Colonic mucosa (tissue), 4 donors: ENCODE measurements around the gene C10orf71. TPM values are rescaled to one million over a fixed set of nuclear protein-coding genes. Genes with fewer than 3 reads are reported as not detected.

ENCODE experiments used
- DNase-seq: peaks from one replicate; pipeline ENCODE4 v3.0.0-alpha.2; 2020
- H3K27ac ChIP-seq: fragments of 200-600 bp; one replicate; pipeline ENCODE4 v1.8.0; 2021
- H3K27me3 ChIP-seq: fragments of 200-600 bp; one replicate; pipeline ENCODE4 v1.8.0; 2021
- H3K36me3 ChIP-seq: fragments of 200-600 bp; one replicate; pipeline ENCODE4 v1.8.0; 2021
- H3K4me1 ChIP-seq: fragments of 200-600 bp; one replicate; pipeline ENCODE4 v1.8.0; 2021; ENCODE audit warnings: mild to moderate bottlenecking
- H3K4me3 ChIP-seq: fragments of 200-600 bp; one replicate; pipeline ENCODE4 v1.8.0; 2021
- H3K9ac ChIP-seq, 2 donors: one replicate each; pipeline ENCODE4 v1.7.0; 2013; ENCODE audit warnings: control low read depth in 2 of 2, low read depth in 2 of 2, low read length in 2 of 2
- H3K9me3 ChIP-seq: fragments of 200-600 bp; one replicate; pipeline ENCODE4 v1.8.0; 2021
- intact Hi-C: fragments of 100-400 bp; cut with DNase I; formaldehyde crosslinking; loops from one replicate; pipeline ENCODE4 v1.14.1; 2022
- total RNA-seq, 2 donors: library from RNA; stranded (reverse); fragmentation: NEBNext Ultra II Directional in 1 of 2; extraction: Animal tissue kit (Norgen Biotek cat#: 25700) in 1 of 2; gene quantifications; one replicate each; pipeline ENCODE4 v1.2.1, GENCODE V29; 2021
- TF ChIP-seq, protein P1 (sequence below): fragments of 200-600 bp; IDR thresholded peaks from one replicate; pipeline ENCODE4 v1.8.0; 2022; ENCODE audit warnings: antibody characterized with exemption, mild to moderate bottlenecking
- donor health status: healthy.
- donor health status: DM: no; HTN: no; CAD: no.
- donor health status: DM: no; HTN: no; CAD: no.

C10orf71 gene
- total RNA-seq, 2 donors from 2014 or later, result not detected

DNA sequence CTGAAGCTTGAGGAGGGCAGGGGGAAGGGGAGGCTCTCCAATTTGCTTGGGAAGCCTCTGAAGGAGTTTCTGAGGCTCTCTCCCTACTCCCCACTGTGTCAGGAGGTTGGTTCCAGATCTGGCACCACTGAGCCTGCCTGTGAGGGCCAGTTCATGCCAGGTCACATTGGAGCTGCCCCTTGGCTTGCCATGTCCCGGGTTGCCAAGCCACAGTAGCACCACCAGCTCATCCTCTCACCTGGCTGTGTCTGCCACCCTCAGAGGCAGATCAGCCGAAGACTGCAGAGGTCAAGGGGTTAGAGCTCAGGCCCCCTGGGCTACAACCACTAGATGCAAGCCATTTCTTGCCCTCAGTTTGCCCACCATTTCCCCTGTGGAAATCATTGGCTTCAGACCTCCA, 3.1 kb downstream of the C10orf71 start:
- H3K36me3 ChIP-seq, result no peaks in the 10 kb centered on the region
- no peak overlapping the region for H3K9ac ChIP-seq
- H3K4me1 ChIP-seq, result no peaks in the 10 kb centered on the region
- H3K4me3 ChIP-seq, result no peak overlapping the region
- H3K9me3 ChIP-seq, result no peaks in the 10 kb centered on the region
- intact Hi-C loops, result no loop called here
- no peak overlapping the region for H3K27ac ChIP-seq
- DNase-seq, result no peak
- TF ChIP-seq, protein P1, sequence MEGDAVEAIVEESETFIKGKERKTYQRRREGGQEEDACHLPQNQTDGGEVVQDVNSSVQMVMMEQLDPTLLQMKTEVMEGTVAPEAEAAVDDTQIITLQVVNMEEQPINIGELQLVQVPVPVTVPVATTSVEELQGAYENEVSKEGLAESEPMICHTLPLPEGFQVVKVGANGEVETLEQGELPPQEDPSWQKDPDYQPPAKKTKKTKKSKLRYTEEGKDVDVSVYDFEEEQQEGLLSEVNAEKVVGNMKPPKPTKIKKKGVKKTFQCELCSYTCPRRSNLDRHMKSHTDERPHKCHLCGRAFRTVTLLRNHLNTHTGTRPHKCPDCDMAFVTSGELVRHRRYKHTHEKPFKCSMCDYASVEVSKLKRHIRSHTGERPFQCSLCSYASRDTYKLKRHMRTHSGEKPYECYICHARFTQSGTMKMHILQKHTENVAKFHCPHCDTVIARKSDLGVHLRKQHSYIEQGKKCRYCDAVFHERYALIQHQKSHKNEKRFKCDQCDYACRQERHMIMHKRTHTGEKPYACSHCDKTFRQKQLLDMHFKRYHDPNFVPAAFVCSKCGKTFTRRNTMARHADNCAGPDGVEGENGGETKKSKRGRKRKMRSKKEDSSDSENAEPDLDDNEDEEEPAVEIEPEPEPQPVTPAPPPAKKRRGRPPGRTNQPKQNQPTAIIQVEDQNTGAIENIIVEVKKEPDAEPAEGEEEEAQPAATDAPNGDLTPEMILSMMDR, result no peak
- no peaks in the 10 kb centered on the region for H3K27me3 ChIP-seq

DNA sequence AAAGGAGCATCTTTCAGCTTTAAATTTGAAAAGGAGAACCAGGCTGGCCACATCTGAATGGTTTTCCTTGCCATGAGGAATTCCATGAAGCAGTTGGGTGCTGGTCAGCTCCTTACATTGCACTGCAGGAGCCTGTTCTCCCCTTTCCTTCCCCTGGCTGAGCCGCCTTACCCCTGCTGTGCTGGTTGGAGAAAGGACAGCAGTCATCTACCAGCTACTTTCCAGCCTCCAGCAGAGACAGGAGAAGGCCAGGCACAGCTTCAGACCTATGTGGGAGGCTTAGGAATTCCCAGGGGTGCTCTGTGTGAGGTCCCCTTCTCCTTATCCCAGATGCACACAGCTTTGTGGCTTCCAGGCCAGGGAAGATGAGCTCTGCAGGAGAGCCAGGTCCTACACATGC, 4.7 kb downstream of the C10orf71 start:
- DNase-seq, result no peak

DNA sequence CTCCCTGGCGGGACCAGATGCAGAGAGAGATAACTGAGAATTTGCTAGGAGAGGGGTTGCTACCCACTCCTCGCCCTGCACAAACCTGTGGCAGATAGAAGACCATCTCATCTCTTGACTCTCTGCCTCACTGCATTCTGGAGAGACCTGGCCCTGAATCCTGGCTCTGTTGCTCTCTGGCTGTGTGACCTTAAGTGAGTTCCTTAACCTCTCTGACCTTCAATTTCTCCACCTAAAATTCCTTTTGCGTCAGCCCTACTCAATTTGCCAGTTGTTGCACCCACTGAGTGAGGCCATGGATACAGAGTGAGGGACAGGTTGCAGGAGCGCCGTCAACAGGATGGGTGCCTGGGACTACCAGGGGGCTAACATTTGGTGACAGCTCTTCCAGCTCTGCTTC, 5.2 kb downstream of the C10orf71 start:
- Histone ChIP-seq H3K4me1 (no peaks in the 10 kb centered on the region), H3K4me3 (no peak overlapping the region), H3K36me3 (no peaks in the 10 kb centered on the region), H3K9ac (no peak overlapping the region), H3K27me3 (no peaks in the 10 kb centered on the region), H3K9me3 (no peaks in the 10 kb centered on the region), H3K27ac (no peak overlapping the region)
- no peak for DNase-seq
- intact Hi-C loops, result no loop called here
- TF ChIP-seq, protein P1, result no peak

More for the DNA sequence above, 4.7 kb downstream of the C10orf71 start:
- no peak overlapping the region for H3K27ac ChIP-seq
- intact Hi-C loops, result no loop called here
- H3K27me3 ChIP-seq, result no peaks in the 10 kb centered on the region
- H3K36me3 ChIP-seq, result no peaks in the 10 kb centered on the region
- TF ChIP-seq, protein P1, result no peak
- H3K4me3 ChIP-seq, result no peak overlapping the region
- no peak overlapping the region for H3K9ac ChIP-seq
- H3K9me3 ChIP-seq, result no peaks in the 10 kb centered on the region
- H3K4me1 ChIP-seq, result no peaks in the 10 kb centered on the region

DNA sequence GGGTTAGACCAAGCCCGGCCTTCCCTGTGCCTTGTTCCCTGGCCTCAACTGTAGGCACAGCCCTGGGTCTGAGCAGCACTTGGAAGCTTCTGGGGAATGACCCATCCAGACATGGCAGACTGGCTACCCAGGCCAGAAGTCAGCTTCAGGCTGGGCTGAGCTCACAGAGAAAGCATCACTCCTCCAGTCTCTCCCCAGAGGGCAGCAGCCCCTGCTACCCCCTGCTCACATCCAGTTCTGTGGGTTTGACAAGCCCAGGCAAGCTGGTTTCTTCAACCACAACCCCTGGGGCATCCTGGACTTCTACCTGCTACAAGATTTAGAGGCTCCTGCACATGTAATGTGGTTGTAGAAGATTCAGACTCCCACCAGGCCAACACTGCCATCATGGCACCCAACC, 9.0 kb downstream of the C10orf71 start:
- H3K27me3 ChIP-seq, result no peaks in the 10 kb centered on the region
- H3K4me3 ChIP-seq, result no peak overlapping the region
- TF ChIP-seq, protein P1, result no peak
- H3K9me3 ChIP-seq, result no peaks in the 10 kb centered on the region
- H3K4me1 ChIP-seq, result no peaks in the 10 kb centered on the region
- H3K9ac ChIP-seq, result no peak overlapping the region
- no peak overlapping the region for H3K27ac ChIP-seq
- DNase-seq, result no peak
- H3K36me3 ChIP-seq, result no peaks in the 10 kb centered on the region
- intact Hi-C loops, result no loop called here

DNA sequence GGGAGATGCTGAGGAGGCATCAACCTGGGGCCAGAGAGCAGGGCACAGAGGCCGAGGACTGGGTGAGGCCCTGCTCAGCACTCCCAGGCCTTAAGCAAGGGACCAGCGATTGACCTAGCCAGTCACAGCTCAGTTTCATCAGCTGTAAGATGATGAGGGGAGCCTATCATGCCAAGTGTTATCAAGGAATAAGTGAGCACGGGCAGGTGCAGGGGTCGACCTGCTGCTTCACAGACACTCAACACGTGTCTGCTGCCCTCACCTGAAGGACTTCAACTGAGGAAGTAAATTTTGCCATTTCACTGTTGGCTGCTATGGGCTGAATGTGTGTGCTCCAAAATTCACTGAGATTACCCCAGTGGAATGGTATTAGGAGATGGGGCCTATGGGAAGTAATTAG, 9.9 kb downstream of the C10orf71 start:
- Histone ChIP-seq H3K36me3 (no peaks in the 10 kb centered on the region), H3K27me3 (no peaks in the 10 kb centered on the region), H3K4me3 (no peak overlapping the region), H3K9ac (no peak overlapping the region), H3K4me1 (no peaks in the 10 kb centered on the region), H3K27ac (no peak overlapping the region), H3K9me3 (no peaks in the 10 kb centered on the region)
- intact Hi-C loops, result no loop called here
- DNase-seq, result no peak
- TF ChIP-seq, protein P1, result no peak
